Measurements from ENCODE around the gene RPP30.
"Not testable (repeated sequence)": the region's sequence is repeated elsewhere in the genome, so short reads cannot be mapped to it uniquely, and the experiment has no call there.

RPP30 gene

DNA sequence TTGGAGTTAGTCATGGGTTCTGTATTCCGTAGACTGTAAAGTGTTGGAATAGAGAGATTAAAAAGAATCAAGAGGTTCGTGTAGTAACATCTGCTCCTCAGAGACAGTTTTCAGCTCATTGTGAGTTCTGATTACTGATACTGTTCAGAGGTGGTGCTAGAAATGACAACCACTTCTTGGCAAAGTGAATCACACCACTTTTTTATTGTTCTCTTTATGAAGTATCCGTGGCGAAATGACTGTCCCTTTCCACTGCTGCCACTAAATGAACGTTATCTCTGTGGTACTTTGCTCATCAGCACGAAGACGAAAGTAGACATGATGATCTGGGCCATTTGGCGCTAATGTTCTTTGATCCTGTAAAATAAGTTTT lies 860 bp downstream of the RPP30 start:
- DNase-seq, result no peak

DNA sequence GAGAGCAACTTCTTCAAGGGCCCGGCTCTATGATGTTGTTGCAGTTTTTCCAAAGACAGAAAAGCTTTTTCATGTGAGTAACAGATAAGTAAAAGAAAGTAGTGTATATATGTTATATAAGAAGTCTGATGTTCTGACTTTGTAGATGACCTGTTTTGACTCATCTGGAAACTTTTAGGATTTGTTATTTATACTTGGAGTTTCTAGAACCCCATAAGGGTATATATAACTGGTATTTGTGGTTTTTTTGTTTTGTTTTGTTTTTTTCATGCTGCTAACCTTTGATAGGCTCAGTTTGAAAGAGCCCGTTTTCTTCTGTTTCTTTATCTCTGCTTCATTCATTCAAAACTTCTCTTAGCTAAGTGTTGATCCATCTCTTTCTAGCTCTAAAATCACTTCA lies 7.3 kb downstream of the RPP30 start:
- no peak for DNase-seq

DNA sequence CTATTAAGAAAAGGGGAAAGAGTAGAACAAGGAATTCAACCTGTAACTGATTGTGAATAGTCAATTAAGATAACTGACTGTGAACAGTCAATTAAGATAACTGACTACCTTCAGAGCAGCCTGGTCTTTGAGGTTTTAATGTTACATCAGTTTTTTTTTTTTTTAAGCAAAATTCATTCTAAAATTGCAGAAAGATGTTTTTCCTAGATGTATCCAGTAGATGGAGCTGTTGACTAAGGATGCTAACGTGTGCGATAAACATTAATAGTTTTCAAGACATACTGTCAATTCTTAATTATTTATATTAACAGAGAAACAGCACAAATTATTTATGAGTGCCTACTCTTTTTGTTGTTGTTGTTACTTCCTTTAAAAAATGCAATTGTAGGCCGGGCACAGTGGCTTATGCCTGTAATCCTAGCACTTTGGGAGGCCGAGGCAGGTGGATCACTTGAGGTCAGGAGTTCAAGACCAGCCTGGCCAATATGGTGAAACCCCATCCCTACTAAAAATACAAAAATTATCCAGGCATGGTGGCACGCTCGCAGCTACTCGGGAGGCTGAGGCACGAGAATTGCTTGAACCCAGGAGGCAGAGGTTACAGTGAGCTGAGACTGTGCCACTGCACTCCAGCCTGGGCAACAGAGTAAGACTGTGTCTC lies 8.4 kb downstream of the RPP30 start:
- not testable (repeated sequence) for DNase-seq

DNA sequence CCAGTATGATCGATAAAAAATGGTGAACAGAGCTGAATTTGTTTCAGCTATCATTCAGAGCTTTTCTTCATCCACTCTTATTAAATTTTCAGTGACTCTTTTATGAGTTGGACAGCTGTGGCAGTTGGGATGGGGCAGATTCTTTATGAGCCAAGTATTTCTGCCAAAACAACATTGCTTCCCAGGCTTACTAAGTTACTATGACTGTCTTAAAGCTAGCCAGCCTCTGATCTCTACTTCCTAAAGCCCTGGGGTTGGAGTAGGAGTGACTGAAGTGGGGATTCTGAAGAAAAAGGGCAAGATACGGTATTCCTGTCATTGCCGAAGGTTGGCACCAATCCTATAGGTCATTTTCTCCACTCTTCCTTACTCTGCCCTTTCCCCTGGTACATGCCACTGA lies 12.7 kb downstream of the RPP30 start:
- DNase-seq, result no peak

DNA sequence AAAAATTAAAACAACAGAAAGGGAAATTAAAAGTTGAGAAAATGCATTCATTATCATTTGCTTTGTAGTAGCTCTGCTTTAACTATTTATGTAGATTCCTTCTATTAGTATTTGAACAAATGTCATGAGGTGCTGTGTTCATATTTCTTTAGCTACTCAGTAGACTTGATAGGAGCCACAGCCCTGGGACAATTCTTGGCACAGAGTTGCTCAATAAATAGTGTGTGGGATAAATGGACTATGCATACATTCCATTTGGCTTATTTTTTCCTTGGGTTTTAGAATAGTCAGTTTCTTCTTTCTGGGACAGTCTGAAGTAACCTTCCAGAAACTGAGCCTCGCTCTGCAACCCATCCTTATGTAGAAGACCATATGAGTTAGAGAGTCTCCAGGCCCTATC lies 13.4 kb downstream of the RPP30 start:
- DNase-seq, result no peak

DNA sequence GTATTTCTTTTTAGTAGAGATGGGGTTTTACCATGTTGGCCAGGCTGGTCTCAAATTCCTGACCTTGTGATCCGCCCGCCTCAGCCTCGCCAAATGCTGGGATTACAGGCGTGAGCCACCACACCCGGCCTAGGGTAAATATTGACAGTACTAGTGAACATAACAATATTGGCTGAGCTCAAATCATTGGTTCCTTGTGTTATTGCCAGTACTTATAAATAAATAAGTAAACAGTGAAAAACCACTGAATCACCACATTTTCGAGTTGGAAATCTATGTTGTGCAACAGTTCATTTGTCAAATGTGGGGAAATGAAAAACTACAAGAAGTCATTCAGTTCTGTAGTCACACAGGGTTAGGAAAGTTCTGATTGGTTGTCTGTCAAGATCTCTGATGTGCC lies 15.8 kb downstream of the RPP30 start:
- no peak for DNase-seq

DNA sequence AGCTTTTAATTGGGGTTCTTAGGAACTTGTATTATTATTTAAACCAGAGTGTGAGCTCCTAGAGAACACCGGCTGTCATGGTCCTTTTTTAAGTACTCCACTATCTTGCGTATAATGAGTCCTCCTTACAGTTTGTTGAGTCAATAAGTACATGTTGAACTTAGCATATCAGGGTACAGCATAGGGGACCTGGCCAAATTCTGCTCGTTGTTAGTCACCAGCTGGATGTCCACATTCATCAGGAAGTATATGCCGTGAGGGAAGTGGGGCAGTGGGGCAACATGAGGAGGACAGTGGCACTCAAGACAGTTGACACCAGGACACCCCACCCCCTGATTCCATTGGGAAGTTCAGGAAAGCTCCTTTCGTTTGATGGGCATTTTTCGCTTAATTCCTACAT lies 16.6 kb downstream of the RPP30 start:
- no peak for DNase-seq

DNA sequence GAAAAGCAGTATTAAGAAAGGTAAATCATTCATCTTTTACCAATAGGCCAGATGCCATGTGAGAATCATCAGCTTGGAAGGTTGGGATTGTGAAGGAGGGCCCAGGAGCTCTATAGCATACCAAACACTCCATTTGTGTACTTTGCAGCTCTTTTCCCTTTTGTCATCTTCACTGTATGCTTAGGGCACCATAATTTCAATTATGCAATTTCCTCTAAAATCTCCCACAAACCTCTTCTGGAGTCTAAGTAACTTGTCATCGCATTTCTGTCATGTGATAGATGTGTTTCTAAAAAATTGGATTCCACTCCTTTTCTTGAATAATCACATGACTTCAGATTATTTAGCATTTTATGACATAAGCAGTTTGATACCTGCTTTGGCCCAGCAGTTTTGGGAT lies 17.9 kb downstream of the RPP30 start:
- no peak for DNase-seq

DNA sequence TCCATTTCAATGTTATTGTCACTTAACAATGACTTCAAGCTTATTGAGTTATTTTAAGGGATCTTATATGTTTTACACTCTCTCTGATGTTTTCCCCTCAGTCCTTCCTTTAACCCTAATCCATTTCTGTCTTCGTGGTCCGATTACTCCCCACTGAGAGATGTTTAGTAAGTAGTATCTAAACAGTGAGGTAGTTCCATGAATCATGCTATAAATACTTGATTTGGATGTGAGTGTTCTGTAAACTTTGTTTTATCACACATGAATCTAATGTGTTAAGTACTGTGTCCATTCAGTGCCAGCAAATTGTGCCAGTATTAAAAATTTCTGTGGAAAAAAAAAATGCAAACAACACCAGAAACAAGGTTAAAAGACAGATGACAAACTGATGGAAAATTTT lies 18.6 kb downstream of the RPP30 start:
- no peak for DNase-seq

DNA sequence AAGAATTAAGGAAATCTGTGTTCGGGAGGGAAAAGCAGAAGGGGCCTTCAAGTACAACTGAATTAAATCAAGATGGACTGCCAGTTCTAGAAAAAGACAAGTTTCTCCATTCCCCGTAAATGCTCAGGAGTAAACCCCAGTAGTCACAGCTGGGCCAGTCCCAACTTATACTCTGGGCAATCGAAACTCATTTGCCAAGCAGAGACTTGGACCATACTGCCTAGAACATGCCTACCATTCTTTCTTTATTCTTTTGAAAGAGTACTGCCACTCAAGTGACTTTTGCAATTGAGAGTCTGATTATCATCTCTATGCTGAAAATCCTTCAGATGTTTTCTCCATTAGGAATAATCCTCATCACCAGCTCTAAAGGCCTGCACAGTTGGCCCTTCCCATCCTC lies 21.4 kb downstream of the RPP30 start:
- no peak for DNase-seq

DNA sequence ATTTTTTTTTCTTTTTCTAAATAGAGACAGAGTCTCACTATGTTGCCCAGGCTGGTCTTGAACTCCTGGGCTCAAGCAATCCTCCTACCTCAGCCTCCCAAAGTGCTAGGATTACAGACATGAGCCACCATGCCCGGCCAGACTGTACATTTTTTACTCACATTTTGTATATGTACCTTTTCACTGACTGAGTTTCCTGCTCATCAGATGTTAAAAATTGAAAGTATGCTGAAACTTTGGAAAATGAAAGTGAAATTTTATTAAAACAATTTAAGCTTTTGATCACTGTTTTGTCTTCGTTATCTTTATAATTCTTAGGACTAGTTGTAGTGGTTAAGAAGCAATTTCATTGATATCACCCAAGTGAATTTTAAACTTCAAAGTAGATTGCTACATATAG lies 25.1 kb downstream of the RPP30 start:
- DNase-seq, result not testable (repeated sequence)

DNA sequence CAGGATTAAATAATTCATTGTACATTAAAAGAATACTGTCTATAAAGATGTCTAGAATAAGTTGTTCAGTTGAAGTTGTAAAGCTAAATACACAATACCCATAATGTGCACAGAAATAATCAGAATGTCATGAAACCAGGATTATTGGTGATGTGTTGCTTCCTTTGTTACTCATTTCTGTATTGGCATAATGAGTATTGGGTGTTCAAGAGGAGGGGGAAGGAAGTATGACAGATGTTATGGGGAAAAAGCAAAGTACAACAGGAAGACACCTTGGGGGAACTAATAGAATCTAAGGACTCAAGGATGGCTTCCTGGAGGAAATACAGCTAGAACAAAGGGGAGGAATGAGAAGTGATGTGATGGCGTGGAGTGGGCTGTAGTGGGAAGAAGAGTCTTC lies 34.2 kb downstream of the RPP30 start:
- no peak for DNase-seq

DNA sequence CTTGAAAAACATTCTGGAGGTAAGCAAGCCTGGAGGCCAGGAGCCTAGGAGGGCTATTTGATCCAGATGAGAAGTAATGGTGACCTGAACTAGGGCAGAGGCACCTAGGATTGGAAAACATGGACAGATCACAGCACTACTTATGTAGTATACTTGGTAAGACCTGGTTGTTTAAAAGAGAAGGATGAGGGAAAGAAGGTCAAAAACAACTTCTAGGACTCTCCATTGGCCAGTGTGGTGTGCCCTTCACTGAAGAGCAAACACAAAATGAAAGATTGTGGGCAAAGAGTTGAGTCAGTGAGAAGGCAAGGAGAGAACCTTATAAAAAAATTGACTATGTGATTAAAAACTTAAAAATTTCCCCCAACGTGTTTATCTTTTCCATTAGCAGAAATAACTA lies 34.8 kb downstream of the RPP30 start:
- no peak for DNase-seq

DNA sequence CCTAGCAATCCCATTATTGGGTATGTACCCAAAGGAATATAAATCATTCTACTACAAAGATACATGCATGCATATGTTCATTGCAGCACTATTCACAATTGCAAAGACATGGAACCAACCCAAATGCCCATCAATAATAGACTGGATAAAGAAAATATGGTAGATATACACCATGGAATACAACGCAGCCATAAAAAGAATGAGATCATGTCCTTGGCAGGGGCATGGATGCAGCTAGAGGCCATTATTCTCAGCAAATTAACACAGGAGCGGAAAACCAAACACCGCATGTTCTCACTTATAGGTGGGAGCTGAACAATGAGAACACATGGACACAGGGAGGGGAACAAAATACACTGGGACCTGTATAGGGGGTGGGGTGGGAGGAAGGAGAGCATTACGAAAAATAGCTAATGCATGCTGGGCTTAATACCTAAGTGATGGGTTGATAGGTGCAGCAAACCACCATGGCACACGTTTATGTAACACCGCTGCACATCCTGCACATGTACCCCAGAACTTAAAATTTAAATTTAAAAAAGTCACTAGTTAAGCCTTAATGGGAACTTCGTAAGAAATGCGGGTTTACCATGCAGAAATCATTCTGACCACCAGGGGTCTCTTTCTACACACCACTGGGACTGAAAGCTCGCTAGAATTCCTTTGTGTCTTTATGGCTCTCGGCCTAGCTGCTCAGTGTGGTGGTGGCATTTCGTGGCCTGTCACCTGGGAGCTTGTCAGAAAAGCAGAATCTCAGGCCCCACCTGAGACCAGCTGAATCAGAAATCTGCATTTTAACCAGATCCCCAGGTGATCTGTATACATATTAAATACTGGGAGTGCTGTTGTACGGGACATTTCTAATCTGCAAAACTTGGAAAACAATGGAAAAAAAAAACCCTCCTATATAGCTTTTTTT lies 39.6 kb downstream of the RPP30 start:
- DNase-seq, result peak; percentile 68

DNA sequence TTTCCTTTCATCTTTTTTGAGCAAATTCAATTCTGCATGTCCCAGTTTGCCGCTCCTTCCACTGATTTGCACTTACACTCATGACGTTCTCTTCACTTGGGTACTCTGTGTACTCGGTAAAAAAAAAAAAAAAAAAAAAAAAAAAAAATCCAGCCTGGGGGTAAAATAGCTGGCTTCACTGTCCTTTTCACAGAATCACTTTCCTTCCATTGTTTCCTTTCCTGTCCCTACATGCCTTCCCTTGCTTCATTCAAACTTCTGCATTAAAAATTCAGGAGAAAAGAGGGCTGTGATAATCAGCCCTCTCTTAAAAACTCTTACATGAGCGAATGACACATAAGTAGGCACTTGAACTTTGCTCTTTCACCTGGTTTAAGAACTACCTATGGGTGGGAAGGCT lies 40.4 kb downstream of the RPP30 start:
- no peak for DNase-seq

DNA sequence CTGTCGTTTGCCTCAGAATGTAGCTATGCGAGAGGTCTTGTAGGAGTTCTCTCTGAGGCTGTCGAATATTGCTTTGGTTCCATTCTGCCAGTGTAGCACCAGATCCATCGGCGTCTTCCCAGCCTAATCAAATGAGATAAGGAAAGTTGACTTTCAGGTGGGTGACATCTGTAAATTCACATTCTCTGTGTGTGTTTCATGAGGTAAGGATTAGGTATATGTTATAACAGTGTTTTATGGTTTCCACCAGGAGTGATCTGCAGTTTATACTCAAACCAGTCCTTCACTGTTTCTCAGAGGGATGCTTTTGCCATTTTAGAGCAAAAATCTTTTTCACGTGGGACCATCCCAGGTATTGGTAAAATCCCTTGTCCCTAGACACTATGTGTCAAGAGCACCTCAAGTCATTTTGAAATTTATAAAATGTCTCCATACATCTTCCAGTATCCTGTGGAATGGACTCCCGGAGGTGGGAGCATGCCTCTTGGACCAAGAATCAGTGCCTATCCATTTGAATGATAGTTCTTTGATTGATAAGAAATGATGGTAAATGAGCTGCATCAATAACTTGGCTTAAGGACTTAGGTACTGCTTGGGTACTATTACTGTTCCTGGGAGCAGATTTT lies 41.2 kb downstream of the RPP30 start:
- DNase-seq, result no peak

DNA sequence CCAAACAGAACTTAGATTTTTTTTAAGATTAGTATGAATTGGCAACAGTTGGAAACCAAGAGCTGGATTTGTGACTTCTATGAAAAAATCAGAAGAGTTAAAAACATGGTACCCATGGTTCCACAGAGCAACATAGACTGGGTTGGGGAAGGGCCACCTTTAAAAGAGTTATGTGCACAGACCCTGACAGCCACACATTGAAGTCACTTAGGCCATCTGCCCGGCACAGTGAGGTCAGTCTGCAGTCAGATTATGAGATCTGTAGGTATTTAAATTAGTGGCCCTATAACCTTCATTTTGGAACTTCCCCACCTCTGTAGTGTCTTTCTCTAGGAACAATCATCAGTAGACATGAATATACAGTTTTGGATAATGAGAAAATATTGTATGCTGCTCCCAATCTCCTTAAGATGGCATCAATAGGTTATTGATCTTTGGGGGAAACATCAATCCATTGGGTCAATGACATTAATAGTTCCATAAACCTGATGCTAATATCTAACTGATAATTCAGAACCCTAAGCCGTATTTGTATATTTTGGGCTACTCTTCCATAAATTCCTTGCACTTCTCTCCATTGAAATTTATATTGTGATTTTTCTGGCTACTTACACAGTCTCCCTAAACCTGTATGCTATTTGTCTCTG lies 42.1 kb downstream of the RPP30 start:
- no peak for DNase-seq

DNA sequence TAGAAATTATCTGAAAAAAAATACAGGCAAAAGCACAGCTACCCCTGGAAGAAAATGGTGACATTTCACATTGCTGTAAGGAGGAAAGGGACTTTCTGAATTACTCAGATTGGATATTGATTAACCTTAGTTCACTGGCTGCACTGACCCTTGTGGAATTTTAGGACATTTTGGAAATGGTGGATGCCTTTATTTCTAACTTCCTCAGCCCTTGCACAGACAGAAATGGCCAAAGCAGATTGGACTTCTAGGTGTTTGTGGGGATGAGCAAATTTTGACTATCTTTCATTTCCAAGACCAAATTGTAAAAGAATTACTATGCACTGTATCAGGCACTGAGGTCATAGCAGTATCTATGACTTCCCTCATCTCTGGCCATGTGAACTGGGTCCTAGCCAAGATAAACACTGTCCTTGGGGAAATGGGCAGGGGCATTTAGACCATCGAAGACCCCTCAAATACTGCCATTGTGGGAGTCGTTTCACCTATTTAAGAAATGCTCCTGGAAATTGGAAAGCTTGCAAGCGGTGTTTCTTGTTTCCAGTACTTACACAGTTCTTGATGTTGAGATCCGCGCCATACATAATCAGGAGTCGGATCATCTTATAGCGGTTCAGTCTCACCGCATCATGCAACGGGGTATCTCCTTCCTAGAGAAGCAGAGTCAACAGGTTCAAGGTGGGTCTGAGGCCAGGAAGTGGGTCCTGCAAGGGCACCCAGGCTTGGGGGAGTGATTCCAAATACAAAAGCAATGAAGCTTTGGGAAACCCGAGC lies 43.4 kb downstream of the RPP30 start:
- DNase-seq, result no peak

DNA sequence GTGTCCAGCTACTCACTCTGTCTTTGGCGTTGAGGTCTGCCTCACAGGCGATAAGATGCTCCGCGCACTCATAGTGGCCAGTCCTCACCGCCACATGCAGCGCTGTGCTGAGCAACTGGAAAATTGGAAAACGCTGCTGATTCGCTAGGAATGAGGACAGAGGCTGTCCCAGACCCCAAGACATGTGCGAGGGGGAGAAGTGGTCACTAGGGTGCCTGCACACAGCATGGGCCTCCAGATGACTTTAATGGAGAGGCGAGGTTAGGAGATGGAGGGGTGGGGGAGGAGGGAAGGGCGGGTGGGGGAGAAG lies 43.9 kb downstream of the RPP30 start:
- no peak for DNase-seq

DNA sequence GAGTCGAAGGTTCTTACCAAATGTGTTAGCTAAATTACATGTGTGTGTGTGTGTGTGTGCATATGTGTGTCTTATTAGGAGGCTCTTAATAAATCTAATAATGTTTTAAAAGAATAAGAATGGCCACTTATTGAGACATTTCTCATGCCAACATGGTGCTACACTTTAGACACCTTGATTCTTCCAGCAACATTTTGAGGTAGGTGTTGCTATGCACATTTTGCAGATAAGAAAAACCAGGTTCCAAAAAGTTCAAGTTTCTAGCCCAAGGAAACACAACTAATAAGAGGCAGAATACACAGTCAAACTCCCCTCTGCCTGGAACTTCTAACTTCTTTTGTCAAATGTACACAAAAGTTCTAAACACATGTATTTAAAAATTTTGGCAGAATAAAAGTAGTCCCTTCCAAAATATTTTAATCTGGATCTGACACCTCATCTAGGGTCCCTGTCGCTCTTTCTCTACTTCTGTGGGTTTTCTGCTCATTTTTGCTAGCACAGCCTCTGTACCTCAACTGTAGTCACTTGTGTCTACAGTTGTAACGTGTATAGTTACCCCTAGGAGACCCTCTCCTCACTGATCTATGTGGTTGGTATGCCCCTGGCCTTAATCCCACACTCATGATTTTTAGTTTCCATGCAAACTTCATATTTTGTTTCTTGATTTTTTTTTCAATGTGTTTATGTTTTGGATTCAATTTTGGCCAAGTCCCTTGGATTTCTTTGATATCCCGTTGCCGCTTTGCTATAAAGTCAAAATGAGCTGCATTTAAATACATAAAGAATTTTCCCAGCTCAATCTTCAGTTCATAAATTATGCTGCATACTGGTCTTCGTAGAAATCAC lies 44.8 kb downstream of the RPP30 start:
- DNase-seq, result no peak

DNA sequence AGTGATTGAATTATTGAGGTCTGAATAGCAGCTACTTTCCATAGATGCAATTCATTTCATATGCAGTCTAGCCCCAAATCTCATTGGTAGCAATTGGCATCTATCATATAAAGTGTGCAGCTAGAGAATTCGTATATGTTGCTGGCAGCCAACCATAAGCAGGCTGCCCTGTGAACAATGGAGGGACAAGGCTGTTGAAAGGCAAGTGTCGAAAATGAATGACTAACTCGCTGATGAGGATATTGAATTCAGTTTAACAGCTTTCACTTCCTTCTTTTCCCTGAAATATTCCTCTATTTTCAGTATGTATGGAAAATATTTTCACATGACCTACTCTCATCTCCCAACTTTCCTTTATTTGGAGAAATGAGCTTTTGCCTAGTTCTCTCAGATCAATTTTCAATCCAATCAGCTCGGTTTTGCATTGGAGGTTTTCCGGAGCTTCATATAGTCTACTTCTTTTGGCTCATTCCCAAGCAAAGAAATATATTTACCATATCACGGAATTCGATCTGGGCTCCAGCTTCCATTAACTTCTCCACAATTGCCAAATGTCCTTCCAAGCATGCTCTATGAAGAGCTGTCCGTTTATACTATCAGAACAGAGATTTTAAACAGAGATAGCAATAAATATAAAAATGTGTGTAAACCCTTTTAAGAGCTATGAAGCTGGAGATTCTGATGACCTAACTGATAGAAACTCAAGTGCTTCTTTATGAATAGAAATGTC lies 45.6 kb downstream of the RPP30 start:
- no peak for DNase-seq

All from RPMI8226 (cell line).